ENCODE results near the gene GASK1A. TPM values are rescaled to one million over a fixed set of nuclear protein-coding genes. Genes with fewer than 3 reads are reported as not detected.

GASK1A gene
- total and polyA plus RNA-seq, 2 of the 8 experiments (the other 6 are each of a cell fraction or from before 2014, with no cell fraction given): 4.7 to 7.9 TPM

- no peak for TF ChIP-seq SIN3A (conservative IDR thresholded peaks at IDR 0.05 in 1 of 2, IDR thresholded peaks at IDR 0.05 in 1 of 2; ENCODE audit: low read depth in 1 of 2, low read length in 2 of 2)
- no peak for TF ChIP-seq TAF1 (IDR thresholded peaks at IDR 0.05; ENCODE audit: low read depth, low read length)
- TF ChIP-seq TAF7 (optimal IDR thresholded peaks at IDR 0.05; ENCODE audit: borderline replicate concordance, low read depth, low read length): no peak
Observed at GRCh38 chr3:43030162-43030935, 51.2 kb downstream of the GASK1A start (continued).
